Gastroesophageal sphincter (tissue), 4 donors: Measurements from ENCODE around the gene HLA-DOB. TPM values are rescaled to one million over a fixed set of nuclear protein-coding genes. Genes with fewer than 3 reads are reported as not detected.
"Not testable (repeated sequence)": the region's sequence is repeated elsewhere in the genome, so short reads cannot be mapped to it uniquely, and the experiment has no call there.

ENCODE experiments used
- ATAC-seq: fragments of 150-250 bp; one replicate; pipeline ENCODE4 v1.9.1; 2016; ENCODE audit warnings: mild to moderate bottlenecking, moderate library complexity
- H3K27ac ChIP-seq, 4 donors: fragments of 200-600 bp; sonication (generic) in 3 of 4; 1 replicate in 3 of 4; 2 replicates in 1 of 4; pipeline ENCODE4 v1.5.1; 2016 to 2019
- H3K27me3 ChIP-seq: fragments of 200-600 bp; sonication (generic); one replicate; pipeline ENCODE4 v1.5.1; 2019
- H3K36me3 ChIP-seq, 2 donors: fragments of 200-600 bp; sonication (generic); one replicate each; pipeline ENCODE4 v1.5.1; 2019; ENCODE audit warnings: control low read depth in 1 of 2
- H3K4me1 ChIP-seq, 3 donors: fragments of 200-600 bp; sonication (generic); 1 replicate in 2 of 3; 2 replicates in 1 of 3; pipeline ENCODE4 v1.5.1; 2016 to 2019; ENCODE audit warnings: control low read depth in 2 of 3
- H3K4me3 ChIP-seq, 2 donors: fragments of 200-600 bp; sonication (generic); one replicate each; pipeline ENCODE4 v1.5.1; 2019; ENCODE audit warnings: mild to moderate bottlenecking in 1 of 2, moderate library complexity in 1 of 2
- H3K9me3 ChIP-seq, 3 donors: fragments of 200-600 bp; sonication (generic); one replicate each; pipeline ENCODE4 v1.5.1; 2017 to 2019; ENCODE audit warnings: control low read depth in 2 of 3
- CTCF ChIP-seq, 4 experiments: fragments of 200-600 bp in 2 of 4; fragments of 450-650 bp in 2 of 4; sonication (generic) in 1 of 4; IDR thresholded peaks; one replicate each; pipeline ENCODE4 v1.5.1; 2017 to 2019; ENCODE audit warnings: antibody characterized with exemption in 4 of 4, mild to moderate bottlenecking in 2 of 4, moderate library complexity in 2 of 4
- EP300 ChIP-seq: sonication (generic); formaldehyde crosslinking; IDR thresholded peaks from one replicate; pipeline ENCODE4 v1.6.1; 2017; ENCODE audit warnings: antibody characterized with exemption, mild to moderate bottlenecking
- POLR2A ChIP-seq, 2 donors: fragments of 450-650 bp; IDR thresholded peaks; one replicate each; pipeline ENCODE4 v1.6.1; 2017; ENCODE audit warnings: antibody characterized with exemption in 2 of 2, mild to moderate bottlenecking in 2 of 2, moderate library complexity in 1 of 2
- POLR2AphosphoS5 ChIP-seq: sonication (generic); formaldehyde crosslinking; IDR thresholded peaks from one replicate; pipeline ENCODE4 v1.6.1; 2017; ENCODE audit warnings: antibody characterized with exemption
- WGBS, 2 donors: methylation state at CpG; one replicate each; pipeline ENCODE4 v1.1.5; 2018; ENCODE audit warnings: low coverage in 1 of 2; 5-methylcytosine and 5-hydroxymethylcytosine counted together
- total RNA-seq, 4 donors: library from RNA; depleted of rRNA; stranded (reverse); fragments of >200 nt; gene quantifications; one replicate each; pipeline ENCODE4 v1.1.0, GENCODE V29; 2016

Gene HLA-DOB
- total RNA-seq, 4 donors from 2014 or later, result 0.37 to 0.40 TPM; not detected in 2

- H3K27me3 ChIP-seq, result peaks cover 84% of the 10 kb centered on the region
- no peak for ATAC-seq
- peaks cover 0 to 10% (median 2%) of the 10 kb centered on the region in 3 donors for H3K4me1 ChIP-seq
- no peak overlapping the region for H3K27ac ChIP-seq
- H3K9me3 ChIP-seq, result peaks cover 0 to 6% (median 0%) of the 10 kb centered on the region in 3 donors
- WGBS, 2 donors, result 67 to 74% methylated on average over 1 to 2 of the region's 2 CpGs
- H3K4me3 ChIP-seq, result no peak overlapping the region
- no peaks in the 10 kb centered on the region for H3K36me3 ChIP-seq
- TF ChIP-seq EP300, result no peak
- TF ChIP-seq CTCF (IDR thresholded peaks at IDR 0.05), result no peak
- no peak for TF ChIP-seq POLR2AphosphoS5
- no peak for TF ChIP-seq POLR2A (IDR thresholded peaks at IDR 0.05)
Observed at GRCh38 chr6:32794510-32794909, 22.3 kb downstream of the HLA-DOB start.

GRCh38 chr6:32792901-32793435, 23.8 kb downstream of the HLA-DOB start:
- ATAC-seq, result no peak
- Histone ChIP-seq H3K36me3 (no peaks in the 10 kb centered on the region), H3K27ac (no peak overlapping the region), H3K9me3 (no peaks in the 10 kb centered on the region), H3K4me1 (peaks cover 0 to 10% (median 2%) of the 10 kb centered on the region in 3 donors), H3K4me3 (no peak overlapping the region), H3K27me3 (peaks cover 71% of the 10 kb centered on the region)
- TF ChIP-seq POLR2AphosphoS5, result no peak
- WGBS, 2 donors, result 36 to 76% methylated on average over 3 of the region's 3 CpGs

- H3K27me3 ChIP-seq, result peaks cover 56% of the 10 kb centered on the region
- H3K27ac ChIP-seq, result no peak overlapping the region
- no peak for ATAC-seq
- TF ChIP-seq EP300 (no peak), CTCF (IDR thresholded peaks at IDR 0.05) (no peak), POLR2A (IDR thresholded peaks at IDR 0.05) (no peak), POLR2AphosphoS5 (no peak)
- no peaks in the 10 kb centered on the region for H3K36me3 ChIP-seq
- no peak overlapping the region for H3K4me3 ChIP-seq
- no peaks in the 10 kb centered on the region for H3K4me1 ChIP-seq
- WGBS, 2 donors, result 60 to 63% methylated on average over 2 of the region's 2 CpGs
- H3K9me3 ChIP-seq, result no peaks in the 10 kb centered on the region
Observed at GRCh38 chr6:32790306-32790705, 26.5 kb downstream of the HLA-DOB start.

- Histone ChIP-seq H3K4me1 (no peaks in the 10 kb centered on the region), H3K27ac (no peak overlapping the region), H3K4me3 (no peak overlapping the region), H3K27me3 (peaks cover 19% of the 10 kb centered on the region), H3K9me3 (peaks cover 0 to 12% (median 0%) of the 10 kb centered on the region in 3 donors), H3K36me3 (no peaks in the 10 kb centered on the region)
- WGBS, 2 donors, result 31 to 47% methylated on average over 3 to 5 of the region's 5 CpGs
- peak; percentile 71 for ATAC-seq
- TF ChIP-seq CTCF (IDR thresholded peaks at IDR 0.05) (peak; percentile 9 to 54 (median 42)), POLR2A (IDR thresholded peaks at IDR 0.05) (no peak)
Observed at GRCh38 chr6:32785781-32786533, 30.8 kb downstream of the HLA-DOB start.

- not testable (repeated sequence) for H3K27me3 ChIP-seq, H3K36me3 ChIP-seq, ATAC-seq, H3K27ac ChIP-seq, H3K4me3 ChIP-seq, H3K4me1 ChIP-seq
- H3K9me3 ChIP-seq, result peaks cover 0 to 12% (median 0%) of the 10 kb centered on the region in 3 donors
Observed at GRCh38 chr6:32782923-32783322, 33.9 kb downstream of the HLA-DOB start.

DNA sequence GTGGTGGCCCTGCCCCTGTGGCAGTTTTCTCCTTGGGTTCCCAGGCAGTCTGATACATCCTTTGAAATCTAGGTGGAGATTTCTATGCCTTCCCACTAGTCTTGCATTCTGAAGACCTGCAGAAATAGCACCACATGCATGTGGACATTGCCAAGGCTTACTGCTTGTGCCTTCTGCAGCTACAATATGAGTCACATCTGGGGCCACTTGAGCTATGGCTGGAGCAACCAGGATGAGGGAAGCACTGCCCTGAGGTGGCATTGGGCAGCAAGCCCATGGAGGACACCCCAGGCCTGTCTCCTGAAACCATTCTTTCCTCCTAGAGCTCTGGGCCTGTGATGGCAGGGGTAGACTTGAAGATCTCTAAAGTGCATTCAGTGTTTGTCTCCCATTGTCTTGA, 37.8 kb downstream of the HLA-DOB start:
- Histone ChIP-seq H3K27ac (no peak overlapping the region), H3K9me3 (peaks cover 0 to 12% (median 0%) of the 10 kb centered on the region in 3 donors), H3K4me1 (no peaks in the 10 kb centered on the region), H3K27me3 (peaks cover 6% of the 10 kb centered on the region), H3K36me3 (no peaks in the 10 kb centered on the region), H3K4me3 (no peak overlapping the region)
- no peak for TF ChIP-seq POLR2A (IDR thresholded peaks at IDR 0.05)
- TF ChIP-seq POLR2AphosphoS5, result no peak
- TF ChIP-seq EP300, result no peak
- no peak for TF ChIP-seq CTCF (IDR thresholded peaks at IDR 0.05)
- no peak for ATAC-seq
